ENCODE measurements around the gene OR14A2.
A peak's percentile ranks its signal among the peaks of the same experiment; 100 is the strongest.
"Not testable (repeated sequence)": the region's sequence is repeated elsewhere in the genome, so short reads cannot be mapped to it uniquely, and the experiment has no call there.

The OR14A2 gene

DNA sequence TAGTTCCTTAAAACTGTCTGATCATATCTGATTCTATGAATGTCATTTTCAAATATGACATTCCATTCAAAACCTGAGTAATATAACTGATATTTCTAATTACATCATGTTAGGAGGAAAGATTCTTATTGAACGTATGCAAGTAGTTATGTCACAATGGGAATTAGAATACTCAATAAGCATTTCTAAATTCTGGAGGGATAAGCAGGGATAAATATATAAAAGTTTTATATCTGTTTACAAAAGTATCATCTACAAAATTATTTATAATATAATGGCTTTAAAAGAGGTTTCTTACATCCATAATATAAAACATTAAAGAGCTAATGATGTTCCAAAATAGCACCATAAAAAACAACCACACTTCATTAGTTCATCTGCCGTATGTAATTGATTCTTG, at the start of gene OR14A2:
TSS of gene OR14A2 (minus strand) at position 101 of the 400 bp plus-strand sequence.
- DNase-seq (ENCODE audit: low read depth in 1 of 2, low spot score in 1 of 2): no peak

DNA sequence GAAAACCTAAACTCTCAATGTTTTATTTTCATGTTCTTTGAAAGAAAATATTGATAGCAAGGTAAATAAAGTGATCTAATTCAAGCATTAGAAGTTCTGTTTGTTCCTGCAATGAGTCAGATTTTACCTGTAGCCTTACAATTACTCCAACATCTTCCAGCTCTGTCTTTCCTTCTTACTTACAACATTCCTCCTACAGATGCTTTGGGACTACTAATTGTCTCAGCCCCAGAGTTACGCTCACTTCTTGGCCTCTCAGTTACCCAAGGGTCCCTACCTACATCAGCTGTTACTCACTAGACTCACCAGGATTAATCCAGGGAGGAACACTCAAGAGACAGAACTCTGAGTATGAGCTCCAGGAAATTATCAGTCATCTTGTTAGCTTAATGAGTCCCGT, 49.6 kb upstream of the OR14A2 start:
- no peak for DNase-seq (ENCODE audit: low read depth in 1 of 2, low spot score in 1 of 2)

DNA sequence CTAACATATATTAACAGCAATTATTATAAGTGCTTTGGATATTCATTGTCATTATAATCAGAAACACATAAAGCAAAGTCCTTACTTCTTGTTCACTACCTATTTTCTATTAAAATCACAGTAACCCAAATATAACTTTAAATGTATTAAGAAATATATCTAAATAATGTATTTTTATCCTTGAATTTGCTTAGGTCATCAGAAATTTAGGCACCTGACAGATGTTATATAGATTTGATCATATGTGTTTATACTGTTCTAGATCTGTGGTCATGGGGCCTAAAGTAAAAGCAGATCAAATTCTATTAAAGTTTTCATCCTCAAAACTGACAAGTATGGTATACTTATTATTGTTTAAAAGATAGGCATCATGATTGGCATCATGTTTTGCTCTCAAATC, 21.7 kb upstream of the OR14A2 start:
- no peak for DNase-seq (ENCODE audit: low read depth in 1 of 2, low spot score in 1 of 2)

DNA sequence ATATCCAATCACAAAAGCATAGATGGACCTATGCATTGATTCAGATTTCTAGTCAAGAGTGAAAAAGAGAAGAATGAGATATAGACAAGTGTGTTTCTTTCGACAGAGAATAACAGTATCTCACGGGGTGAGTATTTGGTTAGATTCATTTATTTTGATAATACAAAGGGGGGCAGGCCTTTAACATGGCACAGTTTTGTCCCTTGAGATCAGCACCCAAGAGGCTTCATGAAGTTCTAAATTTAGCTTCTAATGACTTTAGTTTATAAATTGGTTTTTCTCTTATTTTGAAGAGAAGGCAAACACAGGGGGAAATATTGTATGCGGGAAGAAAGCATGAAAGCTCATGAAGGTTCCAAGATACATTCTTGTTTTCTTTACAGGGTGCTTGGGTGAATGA, 12.5 kb upstream of the OR14A2 start, which contains the start of gene OR1C1:
TSS of gene OR1C1 (minus strand) at position 101 of the 400 bp plus-strand sequence. CDS start 2,150 bp downstream, outside the sequence.
- no peak for DNase-seq (ENCODE audit: low read depth in 1 of 2, low spot score in 1 of 2)

DNA sequence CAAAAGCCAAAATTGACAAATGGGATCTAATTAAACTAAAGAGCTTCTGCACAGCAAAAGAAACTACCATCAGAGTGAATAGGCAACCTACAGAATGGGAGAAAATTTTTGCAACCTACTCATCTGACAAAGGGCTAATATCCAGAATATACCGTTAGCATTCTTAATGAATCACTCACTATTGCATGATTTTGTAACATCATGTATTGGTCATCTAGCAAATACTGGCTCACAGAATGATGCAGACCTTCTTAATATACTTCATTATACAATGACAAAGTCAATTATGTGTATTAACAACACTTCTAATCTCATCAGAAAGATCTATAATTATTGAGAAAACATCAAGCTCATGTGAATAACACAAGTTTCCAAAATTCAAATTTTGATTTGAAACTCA, 6.4 kb upstream of the OR14A2 start:
- not testable (repeated sequence) for DNase-seq (ENCODE audit: low read depth in 1 of 2, low spot score in 1 of 2)

DNA sequence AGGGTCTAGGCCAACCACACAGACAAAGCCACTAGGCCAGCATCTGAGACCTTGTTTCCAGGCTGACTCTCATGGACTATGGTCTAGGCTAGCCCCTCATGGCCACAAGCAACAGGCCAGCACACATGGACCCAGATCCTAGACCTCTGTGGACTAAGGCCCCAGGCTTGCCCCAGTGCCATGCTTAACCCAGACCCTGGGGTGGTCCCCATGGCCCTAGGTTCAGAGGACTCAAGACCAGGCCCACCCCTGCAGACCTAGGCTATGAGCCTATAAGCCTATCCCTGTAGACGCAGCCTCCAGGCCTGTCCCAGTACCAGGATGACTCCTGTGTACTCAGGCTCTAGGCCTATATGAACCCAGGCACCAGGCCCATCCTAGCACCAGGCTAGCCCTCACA, 1.9 kb upstream of the OR14A2 start:
- DNase-seq (ENCODE audit: low read depth in 1 of 2, low spot score in 1 of 2): no peak

DNA sequence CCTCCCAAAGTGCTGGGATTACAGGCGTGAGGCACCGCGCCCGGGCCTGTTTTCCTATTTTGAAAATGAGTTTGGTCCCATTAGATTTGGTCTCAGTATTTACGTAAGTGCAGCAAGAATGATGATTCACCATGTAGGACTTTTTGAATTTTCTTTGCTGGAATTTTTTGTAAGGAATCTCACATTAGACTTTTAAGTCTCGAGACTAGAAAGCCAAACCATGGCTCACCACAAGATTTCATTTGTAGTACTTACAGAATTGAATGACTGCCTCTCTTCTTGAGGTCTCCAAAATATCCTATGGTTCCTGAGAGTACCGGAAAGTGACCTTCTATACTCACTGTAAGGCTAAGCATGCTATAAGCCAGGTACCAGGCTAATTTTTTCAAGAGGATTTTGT, 325 bp downstream of the OR14A2 start:
- no peak for DNase-seq (ENCODE audit: low read depth in 1 of 2, low spot score in 1 of 2)

DNA sequence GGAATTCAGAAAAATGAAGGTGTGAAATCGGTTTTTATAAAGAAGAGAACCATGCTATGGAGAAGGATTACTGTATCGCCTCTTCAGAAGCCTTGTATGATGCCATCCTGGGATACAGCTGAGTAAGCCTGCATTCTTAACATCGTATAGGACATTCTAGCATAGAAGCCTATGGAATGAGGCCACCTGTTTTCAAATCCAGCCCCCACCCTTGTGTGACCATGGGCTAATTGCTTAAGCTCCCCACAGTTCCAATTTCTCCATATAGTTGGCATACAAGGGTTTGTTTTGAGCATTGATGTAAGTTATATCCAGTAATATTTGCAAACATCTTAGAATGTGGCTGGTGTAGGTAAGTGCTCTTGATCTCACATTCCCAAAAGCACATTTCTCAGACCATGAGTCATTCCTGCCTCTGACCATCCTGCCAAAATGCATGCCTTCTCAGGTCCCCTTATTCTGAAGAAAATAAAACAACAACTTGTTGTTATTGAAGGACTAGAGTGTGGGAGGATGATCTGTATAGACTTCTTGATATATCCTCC, 1.5 kb downstream of the OR14A2 start:
- DNase-seq (ENCODE audit: low read depth in 1 of 2, low spot score in 1 of 2): no peak

DNA sequence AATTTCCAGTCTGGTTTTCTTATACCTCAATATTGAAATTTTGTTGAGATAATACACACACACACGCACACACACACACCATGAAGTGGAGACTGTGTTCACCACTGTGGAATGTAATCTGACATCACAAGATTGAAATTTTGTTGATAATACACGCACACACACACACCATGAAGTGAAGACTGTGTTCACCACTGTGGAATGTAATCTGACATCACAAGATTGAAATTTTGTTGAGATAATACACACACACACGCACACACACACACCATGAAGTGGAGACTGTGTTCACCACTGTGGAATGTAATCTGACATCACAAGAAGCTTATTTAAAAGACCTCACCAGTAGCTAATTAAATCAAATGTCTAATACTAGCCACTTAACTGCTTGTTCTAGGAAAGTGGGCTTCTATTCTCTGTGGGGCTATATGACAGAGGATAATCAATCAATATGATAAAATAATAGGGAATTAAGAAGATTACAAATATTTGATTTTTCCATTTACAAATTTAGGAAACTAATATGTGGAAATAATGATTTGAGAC, 5.7 kb downstream of the OR14A2 start:
- not testable (repeated sequence) for DNase-seq (ENCODE audit: low read depth in 1 of 2, low spot score in 1 of 2)

DNA sequence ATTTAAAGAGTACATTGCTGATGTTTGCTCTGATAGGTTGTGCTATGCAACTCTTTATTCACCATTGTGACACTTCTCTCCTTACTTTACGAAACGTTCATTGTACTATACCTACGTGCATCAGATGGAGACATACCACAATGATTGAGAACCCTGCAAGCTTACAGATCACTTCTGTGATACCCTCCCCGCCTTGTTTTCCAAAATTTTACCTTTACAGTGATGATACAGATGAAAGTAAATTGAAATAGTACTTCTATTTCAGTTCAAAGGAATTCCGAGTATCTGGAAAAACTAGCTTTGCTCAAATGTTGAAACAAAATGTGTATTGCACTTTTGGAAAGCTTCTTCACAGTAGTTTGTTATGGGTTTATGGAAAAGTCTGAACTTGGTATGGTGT, 6.2 kb downstream of the OR14A2 start:
- DNase-seq (ENCODE audit: low read depth in 1 of 2, low spot score in 1 of 2): no peak

DNA sequence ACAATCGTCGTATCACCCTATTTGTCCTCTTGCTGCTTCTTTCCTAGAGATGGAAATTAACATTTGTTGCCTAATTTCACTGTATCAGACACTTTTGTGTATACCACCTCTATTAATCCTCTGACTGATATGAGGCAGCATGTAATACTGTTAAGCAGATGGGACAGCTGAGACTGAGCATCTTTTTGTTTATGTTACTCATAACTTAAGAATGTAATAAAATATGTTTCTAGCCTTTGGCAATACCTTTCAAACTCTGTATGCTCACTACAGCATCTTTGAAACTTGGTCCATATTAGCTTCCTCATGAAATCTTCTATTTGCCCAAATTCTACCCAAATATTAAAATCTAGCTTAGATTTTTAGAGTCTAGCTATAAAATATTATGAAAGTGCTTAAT, 7.2 kb downstream of the OR14A2 start:
- no peak for DNase-seq (ENCODE audit: low read depth in 1 of 2, low spot score in 1 of 2)

DNA sequence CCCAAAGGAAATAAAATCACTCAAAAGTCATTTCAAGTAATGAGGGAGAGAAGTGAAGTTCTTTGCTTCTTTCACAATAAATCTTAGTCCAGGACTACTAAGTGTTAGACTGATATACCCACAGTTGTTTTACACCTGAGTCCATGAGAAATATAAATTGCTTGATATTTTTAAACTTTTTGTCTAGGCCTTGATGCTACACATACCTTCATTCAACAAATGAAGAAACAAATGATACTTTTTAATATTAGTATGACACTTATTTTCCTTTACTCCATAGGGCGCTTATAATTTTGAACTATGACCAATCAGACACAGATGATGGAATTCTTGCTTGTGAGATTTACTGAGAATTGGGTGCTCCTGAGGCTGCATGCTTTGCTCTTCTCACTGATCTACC, 9.6 kb downstream of the OR14A2 start, which contains the start of gene OR14K1:
TSS of gene OR14K1 (plus strand) at position 301 of the 400 bp plus-strand sequence. CDS start at position 301, 0 bp downstream.
- DNase-seq (ENCODE audit: low read depth in 1 of 2, low spot score in 1 of 2): no peak

DNA sequence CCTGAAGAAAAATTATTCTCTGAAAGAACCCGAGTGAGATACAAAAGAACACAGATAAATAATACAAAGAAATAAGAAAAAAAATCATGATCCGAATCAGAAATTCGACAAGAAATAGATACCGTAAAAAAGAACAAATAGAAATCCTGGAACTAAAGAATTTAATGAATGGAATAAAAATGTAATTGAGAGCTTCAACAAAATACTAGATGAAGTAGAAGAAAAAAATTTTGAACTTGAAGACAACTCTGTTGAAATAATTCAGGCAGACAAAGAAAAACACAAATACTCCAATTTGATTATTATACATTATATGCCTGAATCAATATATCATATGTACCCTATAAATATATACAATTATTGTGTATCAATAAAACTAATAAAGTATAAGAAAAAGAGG, 26.7 kb downstream of the OR14A2 start:
- DNase-seq (ENCODE audit: low read depth in 1 of 2, low spot score in 1 of 2): no peak

DNA sequence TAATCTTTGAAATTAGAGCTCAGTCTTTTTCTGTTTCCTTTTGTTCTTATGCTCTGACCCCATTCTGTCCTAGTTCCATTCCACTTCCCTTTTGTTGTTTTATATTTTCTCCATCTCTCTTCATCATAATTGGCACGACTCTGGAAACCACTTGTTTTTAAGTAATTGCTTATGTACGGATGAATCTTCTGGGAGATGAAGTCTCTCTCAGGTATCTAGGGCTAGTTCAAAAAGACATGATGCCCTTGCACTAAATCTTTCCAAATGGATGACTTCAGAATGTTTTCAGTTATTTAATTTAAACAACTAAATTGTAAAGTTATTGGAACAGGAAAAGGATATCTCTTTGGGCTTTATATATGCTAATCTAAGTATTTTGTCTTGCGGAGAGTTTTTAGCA, 31.4 kb downstream of the OR14A2 start, which contains the start of gene OR6F1:
TSS of gene OR6F1 (minus strand) at position 101 of the 400 bp plus-strand sequence. CDS start 3,891 bp downstream, outside the sequence.
- no peak for DNase-seq (ENCODE audit: low read depth in 1 of 2, low spot score in 1 of 2)

DNA sequence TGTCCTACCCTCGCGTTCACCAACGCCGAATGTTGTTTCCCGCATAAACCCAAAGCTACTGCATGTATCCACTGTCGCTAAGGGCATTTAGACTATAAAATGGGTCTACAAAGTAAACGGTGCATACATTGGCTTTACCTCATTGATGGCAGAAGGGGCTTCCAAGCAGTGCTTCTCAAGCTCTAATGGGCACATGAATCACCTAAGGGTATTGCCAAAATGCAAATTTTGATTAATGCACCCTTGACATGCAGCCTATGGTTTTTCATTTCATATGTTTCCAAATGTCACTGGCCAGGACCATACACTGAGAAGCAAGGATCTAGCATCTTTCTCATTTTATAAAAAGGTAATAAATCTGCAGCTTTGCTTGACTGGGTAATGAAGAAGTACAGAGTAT, 34.2 kb downstream of the OR14A2 start:
- DNase-seq (ENCODE audit: low read depth in 1 of 2, low spot score in 1 of 2): no peak

DNA sequence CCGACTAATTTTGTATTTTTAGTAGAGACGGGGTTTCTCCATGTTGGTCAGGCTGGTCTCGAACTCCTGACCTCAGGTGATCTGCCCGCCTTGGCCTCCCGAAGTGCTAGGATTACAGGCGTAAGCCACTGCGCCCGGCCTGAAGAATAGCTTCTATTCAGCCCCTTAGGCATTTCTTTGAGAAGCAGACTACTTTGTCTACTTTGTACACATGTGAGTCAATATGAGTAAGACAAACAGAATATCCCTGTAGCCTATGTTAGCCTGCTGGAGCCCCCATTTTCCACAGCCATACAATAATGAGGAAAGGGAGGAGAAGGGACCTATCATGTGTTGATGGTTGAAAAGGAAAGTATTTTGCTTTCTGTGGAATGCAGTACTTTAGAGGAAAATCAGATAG, 37.3 kb downstream of the OR14A2 start:
- DNase-seq (ENCODE audit: low read depth in 1 of 2, low spot score in 1 of 2): not testable (repeated sequence)

DNA sequence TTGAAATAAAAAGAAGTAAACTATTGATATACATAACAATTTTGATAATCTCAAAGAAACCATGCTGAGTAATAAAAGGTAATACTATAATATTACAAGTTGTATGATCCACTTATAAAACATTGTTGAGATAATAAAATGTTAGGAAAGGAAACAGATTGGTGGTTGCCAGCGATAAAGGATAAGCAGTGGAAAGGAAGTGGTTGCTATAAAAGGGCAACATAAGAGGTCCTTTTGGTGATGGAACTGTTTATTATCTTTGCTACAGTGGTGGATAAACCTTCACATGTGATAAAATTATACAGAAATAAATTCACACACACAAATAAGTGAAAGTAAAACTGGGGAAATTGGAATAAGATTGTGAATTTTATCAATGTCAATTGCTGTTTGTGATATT, 46.6 kb downstream of the OR14A2 start:
- DNase-seq (ENCODE audit: low read depth in 1 of 2, low spot score in 1 of 2): no peak

DNA sequence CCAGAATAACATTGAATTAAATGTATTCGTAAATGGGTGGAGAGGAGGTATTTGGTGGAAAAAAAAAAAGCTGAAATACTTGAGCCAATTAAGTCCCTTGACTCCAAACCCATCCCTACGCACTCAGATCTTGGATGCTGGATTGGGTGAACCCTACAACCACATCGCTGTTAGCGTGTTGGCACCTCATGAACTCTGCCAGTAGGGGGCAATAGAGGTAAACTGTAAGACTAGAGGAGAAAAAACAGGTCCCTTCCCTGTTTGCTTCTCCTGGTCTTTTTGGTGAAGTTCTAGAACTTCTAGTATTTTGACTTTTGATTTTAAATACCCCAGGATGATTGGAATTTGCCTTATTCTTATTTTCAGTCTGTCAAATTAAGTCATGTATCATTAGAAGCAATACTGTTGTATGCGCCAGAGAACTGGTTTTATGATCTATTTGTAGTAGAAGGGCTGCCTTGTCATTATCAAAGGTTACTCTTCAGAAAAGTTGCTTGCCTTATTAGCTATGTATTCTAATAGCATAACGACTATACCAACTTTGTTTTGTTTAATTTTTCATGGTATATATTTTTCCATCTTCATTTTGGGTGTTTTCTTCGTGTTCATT, 66.5 kb downstream of the OR14A2 start:
- peak in 1 of 2 donors; percentile 29 for DNase-seq (ENCODE audit: low read depth in 1 of 2, low spot score in 1 of 2)

DNA sequence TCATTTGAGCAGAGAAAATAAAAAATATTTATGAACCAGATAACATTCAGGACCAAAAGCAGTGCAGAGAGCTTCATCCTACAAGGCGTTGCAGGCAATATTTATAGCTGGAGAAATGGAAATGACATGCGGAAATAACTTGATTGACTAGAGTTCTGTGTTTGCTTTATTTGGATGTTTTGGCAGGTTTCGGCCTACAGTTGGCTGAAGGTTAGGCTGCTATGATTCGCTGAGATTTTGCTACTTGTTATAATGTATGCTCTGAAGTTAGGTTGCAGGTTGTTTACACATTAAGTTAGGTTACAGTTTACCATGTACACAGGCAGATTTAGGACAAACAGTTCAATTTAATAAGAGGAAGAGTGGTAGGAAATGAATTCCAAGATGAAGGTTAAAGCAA, 67.8 kb downstream of the OR14A2 start:
- DNase-seq (ENCODE audit: low read depth in 1 of 2, low spot score in 1 of 2): no peak

DNA sequence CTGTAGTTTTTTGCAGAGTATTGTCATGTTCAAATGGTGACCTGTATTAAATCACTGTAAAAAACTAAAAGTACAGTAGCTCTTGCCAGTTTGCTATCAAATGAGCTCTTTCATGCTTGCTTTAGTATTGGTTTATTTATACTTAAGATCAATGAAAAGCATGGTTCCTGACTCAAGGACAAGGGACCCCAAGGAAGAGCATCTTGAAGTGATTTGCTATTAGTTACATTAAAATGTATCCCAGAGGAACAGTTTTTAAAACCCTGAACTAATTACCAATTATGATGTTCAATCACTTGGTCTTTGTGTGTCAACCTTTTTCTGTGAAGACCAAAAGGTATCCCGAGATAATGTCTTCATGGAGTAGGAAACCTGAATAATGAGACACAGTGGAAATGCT, 68.3 kb downstream of the OR14A2 start, which contains the start of gene OR13G1:
TSS of gene OR13G1 (minus strand) at position 101 of the 400 bp plus-strand sequence. CDS start 6,698 bp downstream, outside the sequence.
- no peak for DNase-seq (ENCODE audit: low read depth in 1 of 2, low spot score in 1 of 2)

Measured in activated CD4-positive, alpha-beta T cell treated with anti-CD3 and anti-CD28 coated beads, Interleukin-2, amount 50 U/mL, for 24 hours (primary cell).